Panc1 (cell line): ENCODE measurements around the gene HOTAIR.
A peak's percentile ranks its signal among the peaks of the same experiment; 100 is the strongest.

Source experiments
- SIN3A ChIP-seq: IDR thresholded peaks from 2 replicates; pipeline ENCODE4 v1.6.1; 2012; ENCODE audit warnings: low read depth, mild to moderate bottlenecking, low read length, moderate library complexity, borderline replicate concordance; ENCODE audit not compliant: insufficient read depth
- TF ChIP-seq, protein P1 (sequence below): fragments of 450-650 bp; IDR thresholded peaks from 2 replicates; pipeline ENCODE4 v1.5.1; 2017; ENCODE audit warnings: mild to moderate bottlenecking
- TF ChIP-seq, protein P2 (sequence below), 2 experiments: IDR thresholded peaks; 2 replicates each; pipeline ENCODE4 v1.6.1; 2011 to 2012; ENCODE audit warnings: low read depth in 2 of 2, control low read depth in 1 of 2, low read length in 1 of 2, mild to moderate bottlenecking in 1 of 2, moderate library complexity in 1 of 2; ENCODE audit not compliant: insufficient read depth in 1 of 2

DNA sequence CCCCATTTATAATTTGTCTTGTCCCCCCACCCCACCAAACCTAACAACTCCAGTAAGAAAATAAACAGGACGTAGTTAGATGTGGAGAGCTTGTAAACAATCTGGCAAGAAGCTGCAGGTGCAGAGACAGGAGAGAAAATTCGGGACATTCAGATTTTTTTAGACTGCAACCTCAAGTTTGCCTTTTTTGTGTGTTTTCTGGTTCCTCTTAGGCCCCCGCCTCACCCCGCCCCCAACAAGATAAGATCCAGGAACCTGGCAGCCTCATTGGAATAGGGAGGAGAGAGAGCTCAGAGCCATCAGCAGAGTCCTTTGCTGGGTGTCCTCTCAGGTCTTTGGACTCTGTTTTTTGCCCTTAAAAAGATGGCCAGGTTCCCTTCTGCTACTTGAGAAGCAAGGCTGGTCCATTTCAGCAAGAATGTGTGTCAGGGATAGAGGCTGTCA lies 13.1 kb upstream of the HOTAIR start:
- TF ChIP-seq, protein P1, sequence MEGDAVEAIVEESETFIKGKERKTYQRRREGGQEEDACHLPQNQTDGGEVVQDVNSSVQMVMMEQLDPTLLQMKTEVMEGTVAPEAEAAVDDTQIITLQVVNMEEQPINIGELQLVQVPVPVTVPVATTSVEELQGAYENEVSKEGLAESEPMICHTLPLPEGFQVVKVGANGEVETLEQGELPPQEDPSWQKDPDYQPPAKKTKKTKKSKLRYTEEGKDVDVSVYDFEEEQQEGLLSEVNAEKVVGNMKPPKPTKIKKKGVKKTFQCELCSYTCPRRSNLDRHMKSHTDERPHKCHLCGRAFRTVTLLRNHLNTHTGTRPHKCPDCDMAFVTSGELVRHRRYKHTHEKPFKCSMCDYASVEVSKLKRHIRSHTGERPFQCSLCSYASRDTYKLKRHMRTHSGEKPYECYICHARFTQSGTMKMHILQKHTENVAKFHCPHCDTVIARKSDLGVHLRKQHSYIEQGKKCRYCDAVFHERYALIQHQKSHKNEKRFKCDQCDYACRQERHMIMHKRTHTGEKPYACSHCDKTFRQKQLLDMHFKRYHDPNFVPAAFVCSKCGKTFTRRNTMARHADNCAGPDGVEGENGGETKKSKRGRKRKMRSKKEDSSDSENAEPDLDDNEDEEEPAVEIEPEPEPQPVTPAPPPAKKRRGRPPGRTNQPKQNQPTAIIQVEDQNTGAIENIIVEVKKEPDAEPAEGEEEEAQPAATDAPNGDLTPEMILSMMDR, result no peak
- 0 out of 2 replicates have a peak, but pooled peaks have one; percentile 47 for TF ChIP-seq SIN3A
- TF ChIP-seq, protein P2, sequence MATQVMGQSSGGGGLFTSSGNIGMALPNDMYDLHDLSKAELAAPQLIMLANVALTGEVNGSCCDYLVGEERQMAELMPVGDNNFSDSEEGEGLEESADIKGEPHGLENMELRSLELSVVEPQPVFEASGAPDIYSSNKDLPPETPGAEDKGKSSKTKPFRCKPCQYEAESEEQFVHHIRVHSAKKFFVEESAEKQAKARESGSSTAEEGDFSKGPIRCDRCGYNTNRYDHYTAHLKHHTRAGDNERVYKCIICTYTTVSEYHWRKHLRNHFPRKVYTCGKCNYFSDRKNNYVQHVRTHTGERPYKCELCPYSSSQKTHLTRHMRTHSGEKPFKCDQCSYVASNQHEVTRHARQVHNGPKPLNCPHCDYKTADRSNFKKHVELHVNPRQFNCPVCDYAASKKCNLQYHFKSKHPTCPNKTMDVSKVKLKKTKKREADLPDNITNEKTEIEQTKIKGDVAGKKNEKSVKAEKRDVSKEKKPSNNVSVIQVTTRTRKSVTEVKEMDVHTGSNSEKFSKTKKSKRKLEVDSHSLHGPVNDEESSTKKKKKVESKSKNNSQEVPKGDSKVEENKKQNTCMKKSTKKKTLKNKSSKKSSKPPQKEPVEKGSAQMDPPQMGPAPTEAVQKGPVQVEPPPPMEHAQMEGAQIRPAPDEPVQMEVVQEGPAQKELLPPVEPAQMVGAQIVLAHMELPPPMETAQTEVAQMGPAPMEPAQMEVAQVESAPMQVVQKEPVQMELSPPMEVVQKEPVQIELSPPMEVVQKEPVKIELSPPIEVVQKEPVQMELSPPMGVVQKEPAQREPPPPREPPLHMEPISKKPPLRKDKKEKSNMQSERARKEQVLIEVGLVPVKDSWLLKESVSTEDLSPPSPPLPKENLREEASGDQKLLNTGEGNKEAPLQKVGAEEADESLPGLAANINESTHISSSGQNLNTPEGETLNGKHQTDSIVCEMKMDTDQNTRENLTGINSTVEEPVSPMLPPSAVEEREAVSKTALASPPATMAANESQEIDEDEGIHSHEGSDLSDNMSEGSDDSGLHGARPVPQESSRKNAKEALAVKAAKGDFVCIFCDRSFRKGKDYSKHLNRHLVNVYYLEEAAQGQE (IDR thresholded peaks at IDR 0.05; ENCODE audit: insufficient read depth in 1 of 2, low read depth in 2 of 2, low read length in 1 of 2), result no peak
